Right renal pelvis (tissue), 4 donors: ENCODE data around the gene ADK. TPM values are rescaled to one million over a fixed set of nuclear protein-coding genes. Genes with fewer than 3 reads are reported as not detected.

Experiments used
- DNase-seq, 4 donors: peaks; one replicate each; pipeline ENCODE4 v3.0.0-alpha.2; 2013; ENCODE audit warnings: low read depth in 4 of 4, low spot score in 3 of 4, missing footprints in 1 of 4
- polyA plus RNA-seq, 4 donors: library from polyadenylated mRNA; unstranded; fragments of 120-200 nt; gene quantifications; one replicate each; pipeline ENCODE4 v1.2.1, GENCODE V29; 2013; ENCODE audit not compliant: insufficient read length in 4 of 4

Gene ADK
- polyA plus RNA-seq, 4 donors = 31.1 to 37.3 (median 33.0) TPM

GRCh38 chr10:74582566-74582965 is 431.5 kb downstream of the ADK start:
- no peak for DNase-seq

GRCh38 chr10:74585231-74586087 is 434.4 kb downstream of the ADK start:
- DNase-seq = no peak

- no peak for DNase-seq
Measured at GRCh38 chr10:74586088-74586585, 435.1 kb downstream of the ADK start.

- no peak for DNase-seq
Measured at GRCh38 chr10:74587109-74587854, 436.3 kb downstream of the ADK start.

GRCh38 chr10:74589226-74589673 is 438.2 kb downstream of the ADK start:
- DNase-seq = peak in 3 of 4 donors; percentile 57 to 67 (median 63)

GRCh38 chr10:74589851-74590250 is 438.8 kb downstream of the ADK start:
- no peak for DNase-seq

GRCh38 chr10:74593470-74593869 is 442.4 kb downstream of the ADK start:
- DNase-seq = no peak

- no peak for DNase-seq
Measured at GRCh38 chr10:74596713-74597112, 445.7 kb downstream of the ADK start.

GRCh38 chr10:74598891-74599566 is 448.0 kb downstream of the ADK start:
- no peak for DNase-seq

- DNase-seq = no peak
Measured at GRCh38 chr10:74599672-74600071, 448.7 kb downstream of the ADK start.

- DNase-seq = no peak
Measured at GRCh38 chr10:74600170-74600569, 449.1 kb downstream of the ADK start.

- DNase-seq = no peak
Measured at GRCh38 chr10:74602576-74602975, 451.6 kb downstream of the ADK start.

- DNase-seq = no peak
Measured at GRCh38 chr10:74610299-74610698, 459.3 kb downstream of the ADK start.

GRCh38 chr10:74612195-74612594 is 461.2 kb downstream of the ADK start:
- DNase-seq = no peak

GRCh38 chr10:74620626-74621025 is 469.6 kb downstream of the ADK start:
- no peak for DNase-seq

GRCh38 chr10:74623786-74624185 is 472.8 kb downstream of the ADK start:
- DNase-seq = no peak

- DNase-seq = no peak
Measured at GRCh38 chr10:74624501-74624900, 473.5 kb downstream of the ADK start.

- DNase-seq = no peak
Measured at GRCh38 chr10:74628136-74628535, 477.1 kb downstream of the ADK start.

GRCh38 chr10:74634995-74635536 is 484.0 kb downstream of the ADK start:
- no peak for DNase-seq

- DNase-seq = no peak
Measured at GRCh38 chr10:74635655-74636054, 484.6 kb downstream of the ADK start.

GRCh38 chr10:74637685-74638084 is 486.7 kb downstream of the ADK start:
- DNase-seq = no peak
